Measurements from ENCODE around the gene CSF2. TPM values are rescaled to one million over a fixed set of nuclear protein-coding genes. Genes with fewer than 3 reads are reported as not detected.

The CSF2 gene
- total RNA-seq, 1 experiment from 2014 or later: 0.80 TPM

DNA sequence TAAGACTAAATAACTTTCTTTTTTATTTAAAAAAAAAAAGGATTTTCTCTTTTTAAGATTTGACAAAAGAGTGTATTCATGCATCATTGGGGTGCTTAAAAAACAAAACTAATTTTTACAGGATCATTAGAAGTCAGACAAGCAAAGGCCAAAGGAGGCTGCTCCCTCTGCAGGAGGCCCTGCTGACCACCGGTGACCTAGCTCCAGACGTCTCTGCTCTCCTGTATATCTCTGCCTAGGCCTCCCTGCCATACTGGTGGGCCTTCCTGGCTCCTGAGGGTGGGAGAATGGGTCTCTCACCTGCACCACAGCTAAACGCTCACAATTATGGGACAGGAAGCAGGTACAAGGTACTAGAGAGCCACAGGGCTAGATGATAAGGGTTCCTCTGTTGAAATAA, 36.6 kb downstream of the CSF2 start:
- no peak for DNase-seq
- Mint-ChIP-seq H3K36me3 (ENCODE audit: insufficient read depth, unreplicated experiment) (no peaks in the 10 kb centered on the region), H3K4me1 (ENCODE audit: low read depth, unreplicated experiment) (no peaks in the 10 kb centered on the region), H3K27ac (ENCODE audit: unreplicated experiment) (no peak overlapping the region), H3K4me3 (ENCODE audit: low read depth, unreplicated experiment) (no peak overlapping the region), H3K9me3 (ENCODE audit: low read depth, unreplicated experiment) (peaks cover 2% of the 10 kb centered on the region), H3K27me3 (ENCODE audit: unreplicated experiment) (no peaks in the 10 kb centered on the region)
- TF ChIP-seq, protein P1, sequence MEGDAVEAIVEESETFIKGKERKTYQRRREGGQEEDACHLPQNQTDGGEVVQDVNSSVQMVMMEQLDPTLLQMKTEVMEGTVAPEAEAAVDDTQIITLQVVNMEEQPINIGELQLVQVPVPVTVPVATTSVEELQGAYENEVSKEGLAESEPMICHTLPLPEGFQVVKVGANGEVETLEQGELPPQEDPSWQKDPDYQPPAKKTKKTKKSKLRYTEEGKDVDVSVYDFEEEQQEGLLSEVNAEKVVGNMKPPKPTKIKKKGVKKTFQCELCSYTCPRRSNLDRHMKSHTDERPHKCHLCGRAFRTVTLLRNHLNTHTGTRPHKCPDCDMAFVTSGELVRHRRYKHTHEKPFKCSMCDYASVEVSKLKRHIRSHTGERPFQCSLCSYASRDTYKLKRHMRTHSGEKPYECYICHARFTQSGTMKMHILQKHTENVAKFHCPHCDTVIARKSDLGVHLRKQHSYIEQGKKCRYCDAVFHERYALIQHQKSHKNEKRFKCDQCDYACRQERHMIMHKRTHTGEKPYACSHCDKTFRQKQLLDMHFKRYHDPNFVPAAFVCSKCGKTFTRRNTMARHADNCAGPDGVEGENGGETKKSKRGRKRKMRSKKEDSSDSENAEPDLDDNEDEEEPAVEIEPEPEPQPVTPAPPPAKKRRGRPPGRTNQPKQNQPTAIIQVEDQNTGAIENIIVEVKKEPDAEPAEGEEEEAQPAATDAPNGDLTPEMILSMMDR (IDR thresholded peaks at IDR 0.05; ENCODE audit: unreplicated experiment): no peak
- intact Hi-C loops (cut with micrococcal nuclease; ENCODE audit: unreplicated experiment): no loop called here
- CTCF ChIA-PET: interaction anchor here (0.6 kb wide), 1 partner anchor 151 kb away, joined by 5 read pairs; no protein-coding TSS in a partner anchor
- no TSS peak for BruUV-seq (replicated peaks)

DNA sequence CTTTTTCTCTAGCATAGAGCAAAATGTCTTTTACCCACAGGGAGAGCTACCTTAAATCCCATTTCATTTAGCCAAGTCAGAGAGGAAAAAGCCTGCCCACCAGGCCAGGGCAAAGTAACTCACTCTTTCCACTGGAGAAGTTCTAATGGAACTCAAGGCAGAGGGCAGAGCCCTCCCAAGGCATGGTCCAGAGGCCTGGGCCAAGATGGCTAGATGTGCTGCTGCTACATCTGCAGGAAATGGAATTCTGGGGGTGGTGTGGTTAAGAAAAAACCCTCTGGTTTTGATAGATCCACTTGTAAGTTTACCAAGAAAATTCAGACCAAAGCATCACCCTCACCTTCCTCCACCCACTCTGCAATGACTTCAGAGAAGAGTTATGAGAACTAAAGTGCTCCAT, 37.3 kb downstream of the CSF2 start:
- H3K27ac Mint-ChIP-seq (ENCODE audit: unreplicated experiment): no peak overlapping the region
- CTCF ChIA-PET: no interaction called here

DNA sequence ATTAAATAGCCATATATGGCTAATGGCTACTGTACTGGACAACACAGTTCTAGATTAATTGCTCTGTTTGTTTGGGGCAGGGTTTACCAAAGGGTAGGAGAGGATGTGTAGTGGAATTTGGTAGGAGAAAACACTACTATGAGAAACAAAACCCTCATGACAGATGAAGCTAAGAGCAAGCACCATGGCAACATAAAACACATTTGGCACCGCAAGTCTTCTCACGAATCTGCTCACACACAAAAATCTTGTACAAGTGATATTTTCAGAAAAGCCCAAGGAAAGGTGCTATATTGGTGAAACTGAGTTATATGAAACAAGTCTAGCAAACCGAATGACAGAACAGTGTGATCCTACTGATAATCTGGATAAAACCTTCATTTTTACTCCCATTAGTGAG, 38.5 kb downstream of the CSF2 start:
- BruUV-seq (replicated peaks): no TSS peak

More for the DNA sequence above, 37.3 kb downstream of the CSF2 start:
- H3K4me1 Mint-ChIP-seq (ENCODE audit: low read depth, unreplicated experiment): no peaks in the 10 kb centered on the region
- peaks cover 2% of the 10 kb centered on the region for H3K9me3 Mint-ChIP-seq (ENCODE audit: low read depth, unreplicated experiment)
- no peak overlapping the region for H3K4me3 Mint-ChIP-seq (ENCODE audit: low read depth, unreplicated experiment)
- BruUV-seq (replicated peaks): no TSS peak
- no peak for DNase-seq
- TF ChIP-seq, protein P1 (IDR thresholded peaks at IDR 0.05; ENCODE audit: unreplicated experiment): no peak
- intact Hi-C loops (cut with micrococcal nuclease; ENCODE audit: unreplicated experiment): no loop called here
- H3K36me3 Mint-ChIP-seq (ENCODE audit: insufficient read depth, unreplicated experiment): no peaks in the 10 kb centered on the region
- H3K27me3 Mint-ChIP-seq (ENCODE audit: unreplicated experiment): no peaks in the 10 kb centered on the region

DNA sequence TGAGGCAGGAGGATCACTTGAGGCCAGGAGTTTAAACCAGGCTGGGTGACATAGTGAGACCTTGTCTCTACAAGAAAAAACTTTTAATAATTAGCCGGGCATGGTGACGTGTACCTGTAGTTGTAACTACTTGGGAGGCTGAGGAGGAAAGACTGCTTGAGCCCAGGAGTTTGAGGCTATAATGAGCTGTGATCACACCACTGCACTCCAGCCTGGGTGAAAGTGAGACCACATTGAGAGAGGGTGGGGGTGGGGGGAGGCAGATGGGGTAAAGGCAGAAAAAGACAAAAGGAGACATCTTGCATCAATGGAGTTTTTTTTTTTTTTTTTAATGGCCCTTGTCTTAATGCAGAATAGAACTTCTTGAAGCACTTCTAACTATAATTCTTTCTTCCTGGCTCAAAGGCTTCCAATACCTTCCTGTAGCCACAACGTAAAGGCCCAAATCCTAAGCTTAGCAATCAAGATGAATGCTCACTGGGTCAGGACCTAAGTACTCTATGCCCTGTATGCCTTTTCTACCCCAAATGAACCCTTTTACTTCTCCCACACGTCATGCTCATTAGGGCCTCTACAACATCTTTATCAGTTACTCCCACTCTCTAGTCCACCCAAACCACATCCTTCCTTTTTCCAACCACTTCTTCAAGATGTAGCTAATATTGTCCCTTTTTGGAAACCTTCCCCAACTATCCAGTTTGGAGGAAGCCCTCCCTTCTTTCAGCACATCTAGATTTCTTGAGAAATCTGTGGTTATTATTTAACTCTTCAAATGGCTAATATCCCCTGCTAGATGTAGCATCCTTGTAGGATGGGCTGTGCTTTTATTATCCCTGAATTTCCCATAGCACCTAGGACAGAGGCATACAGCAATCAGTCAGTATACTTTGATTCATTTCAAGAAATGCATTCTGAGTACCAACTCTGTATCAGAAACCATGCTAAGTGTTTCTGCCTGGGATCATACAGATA, 40.8 kb downstream of the CSF2 start:
- DNase-seq: no peak
- CTCF ChIA-PET: no interaction called here
- H3K4me1 Mint-ChIP-seq (ENCODE audit: low read depth, unreplicated experiment): no peaks in the 10 kb centered on the region
- peaks cover 2% of the 10 kb centered on the region for H3K9me3 Mint-ChIP-seq (ENCODE audit: low read depth, unreplicated experiment)
- no peaks in the 10 kb centered on the region for H3K36me3 Mint-ChIP-seq (ENCODE audit: insufficient read depth, unreplicated experiment)
- no peak overlapping the region for H3K27ac Mint-ChIP-seq (ENCODE audit: unreplicated experiment)
- intact Hi-C loops (cut with micrococcal nuclease; ENCODE audit: unreplicated experiment): no loop called here
- H3K4me3 Mint-ChIP-seq (ENCODE audit: low read depth, unreplicated experiment): no peak overlapping the region
- BruUV-seq (replicated peaks): no TSS peak
- TF ChIP-seq, protein P1 (IDR thresholded peaks at IDR 0.05; ENCODE audit: unreplicated experiment): no peak
- no peaks in the 10 kb centered on the region for H3K27me3 Mint-ChIP-seq (ENCODE audit: unreplicated experiment)

More for the DNA sequence above, 38.5 kb downstream of the CSF2 start:
- intact Hi-C loops (cut with micrococcal nuclease; ENCODE audit: unreplicated experiment): no loop called here
- Mint-ChIP-seq H3K27me3 (ENCODE audit: unreplicated experiment) (no peaks in the 10 kb centered on the region), H3K27ac (ENCODE audit: unreplicated experiment) (no peak overlapping the region), H3K9me3 (ENCODE audit: low read depth, unreplicated experiment) (peaks cover 2% of the 10 kb centered on the region), H3K36me3 (ENCODE audit: insufficient read depth, unreplicated experiment) (no peaks in the 10 kb centered on the region), H3K4me3 (ENCODE audit: low read depth, unreplicated experiment) (no peak overlapping the region), H3K4me1 (ENCODE audit: low read depth, unreplicated experiment) (no peaks in the 10 kb centered on the region)
- TF ChIP-seq, protein P1 (IDR thresholded peaks at IDR 0.05; ENCODE audit: unreplicated experiment): no peak
- DNase-seq: no peak
- CTCF ChIA-PET: no interaction called here
